UCSD-AML1 (cell line): ENCODE results near the gene IL31.
A peak's percentile ranks its signal among the peaks of the same experiment; 100 is the strongest.
"Not testable (repeated sequence)": the region's sequence is repeated elsewhere in the genome, so short reads cannot be mapped to it uniquely, and the experiment has no call there.

Source experiments
- DNase-seq: peaks from one replicate; lab custom pipeline; 2025; ENCODE audit not compliant: unreplicated experiment; lab: John Stamatoyannopoulos, UW

IL31 gene

GRCh38 chr12:122192441-122192840 is 18.4 kb upstream of the IL31 start:
- no peak for DNase-seq

GRCh38 chr12:122190842-122191668 is 17.0 kb upstream of the IL31 start:
- DNase-seq, result peak; percentile 59

- no peak for DNase-seq
Measured at GRCh38 chr12:122189626-122190475, 15.8 kb upstream of the IL31 start.

- DNase-seq, result no peak
Measured at GRCh38 chr12:122187466-122187865, 13.4 kb upstream of the IL31 start.

GRCh38 chr12:122185494-122186082 is 11.6 kb upstream of the IL31 start:
- DNase-seq, result no peak

GRCh38 chr12:122185079-122185478 is 11.1 kb upstream of the IL31 start:
- DNase-seq, result no peak

- DNase-seq, result peak; percentile 74
Measured at GRCh38 chr12:122184517-122184916, 10.5 kb upstream of the IL31 start.

GRCh38 chr12:122183588-122183940 is 9.5 kb upstream of the IL31 start:
- DNase-seq, result no peak

- DNase-seq, result no peak
Measured at GRCh38 chr12:122182887-122183587, 9.0 kb upstream of the IL31 start, which contains the start of gene LRRC43. Gene LRRC43, plus strand, starts transcription at chr12:122183123. Its CDS starts 22 bp downstream, at chr12:122183145.

GRCh38 chr12:122176473-122176872 is 2.5 kb upstream of the IL31 start:
- not testable (repeated sequence) for DNase-seq

GRCh38 chr12:122172262-122172939 is 1.6 kb downstream of the IL31 start:
- DNase-seq, result no peak

- no peak for DNase-seq
Measured at GRCh38 chr12:122171399-122171798, 2.6 kb downstream of the IL31 start.

- DNase-seq, result no peak
Measured at GRCh38 chr12:122168492-122168891, 5.5 kb downstream of the IL31 start.

- no peak for DNase-seq
Measured at GRCh38 chr12:122167356-122167925, 6.6 kb downstream of the IL31 start.

GRCh38 chr12:122166422-122167349 is 7.3 kb downstream of the IL31 start:
- no peak for DNase-seq

GRCh38 chr12:122162976-122163375 is 11.0 kb downstream of the IL31 start:
- DNase-seq, result no peak

GRCh38 chr12:122161682-122162081 is 12.3 kb downstream of the IL31 start:
- no peak for DNase-seq

GRCh38 chr12:122160761-122161160 is 13.3 kb downstream of the IL31 start:
- no peak for DNase-seq

- DNase-seq, result no peak
Measured at GRCh38 chr12:122159882-122160281, 14.1 kb downstream of the IL31 start.
